ENCODE results near the gene CRYBA1.

The CRYBA1 gene

GRCh38 chr17:29293890-29294579 is 47.4 kb downstream of the CRYBA1 start, which contains the start of gene NUFIP2:
Gene NUFIP2 (minus strand): TSS chr17:29294148. CDS start chr17:29294059, 89 bp downstream.
- peak; percentile 94 for DNase-seq (ENCODE audit: low read depth, low spot score)
- H3K4me3 ChIP-seq (ENCODE audit: insufficient read length, low read depth): peak within 1 kb of the TSS; percentile 95
- peaks cover 27% of the 10 kb centered on the region for H3K36me3 ChIP-seq (ENCODE audit: insufficient read depth, insufficient read length, low read length)
- H3K9me3 ChIP-seq (ENCODE audit: insufficient read depth, low read length): no peaks in the 10 kb centered on the region
- peak within 1 kb of the TSS; percentile 99 for H3K9ac ChIP-seq (ENCODE audit: insufficient read length, low read depth)
- peaks cover 3% of the 10 kb centered on the region for H3K4me1 ChIP-seq (ENCODE audit: insufficient read depth, insufficient read length)
- TF ChIP-seq YY1 (IDR thresholded peaks at IDR 0.05; ENCODE audit: insufficient read depth, insufficient read length): no peak
- no peak for TF ChIP-seq ZNF274 (IDR thresholded peaks at IDR 0.05; ENCODE audit: low read depth, low read length)
- TF ChIP-seq SUZ12 (IDR thresholded peaks at IDR 0.05; ENCODE audit: extremely low read depth, insufficient read depth, insufficient read length): no peak
- H3K27me3 ChIP-seq (ENCODE audit: insufficient read depth, insufficient read length): no peaks in the 10 kb centered on the region

GRCh38 chr17:29294580-29294900 is 47.9 kb downstream of the CRYBA1 start:
- Histone ChIP-seq H3K4me3 (ENCODE audit: insufficient read length, low read depth) (peak overlapping the region; percentile 95), H3K36me3 (ENCODE audit: insufficient read depth, insufficient read length, low read length) (peaks cover 24% of the 10 kb centered on the region), H3K9me3 (ENCODE audit: insufficient read depth, low read length) (no peaks in the 10 kb centered on the region), H3K9ac (ENCODE audit: insufficient read length, low read depth) (peak overlapping the region; percentile 66), H3K4me1 (ENCODE audit: insufficient read depth, insufficient read length) (peaks cover 3% of the 10 kb centered on the region), H3K27me3 (ENCODE audit: insufficient read depth, insufficient read length) (no peaks in the 10 kb centered on the region)
- TF ChIP-seq ZNF274 (IDR thresholded peaks at IDR 0.05; ENCODE audit: low read depth, low read length): no peak
- no peak for DNase-seq (ENCODE audit: low read depth, low spot score)

- DNase-seq (ENCODE audit: low read depth, low spot score): no peak
- Histone ChIP-seq H3K9me3 (ENCODE audit: insufficient read depth, low read length) (no peaks in the 10 kb centered on the region), H3K4me1 (ENCODE audit: insufficient read depth, insufficient read length) (no peaks in the 10 kb centered on the region), H3K4me3 (ENCODE audit: insufficient read length, low read depth) (no peak overlapping the region), H3K27me3 (ENCODE audit: insufficient read depth, insufficient read length) (no peaks in the 10 kb centered on the region), H3K9ac (ENCODE audit: insufficient read length, low read depth) (no peak overlapping the region), H3K36me3 (ENCODE audit: insufficient read depth, insufficient read length, low read length) (peaks cover 15% of the 10 kb centered on the region)
- TF ChIP-seq ZNF274 (IDR thresholded peaks at IDR 0.05; ENCODE audit: low read depth, low read length) (no peak), YY1 (IDR thresholded peaks at IDR 0.05; ENCODE audit: insufficient read depth, insufficient read length) (no peak), SUZ12 (IDR thresholded peaks at IDR 0.05; ENCODE audit: extremely low read depth, insufficient read depth, insufficient read length) (no peak)
Measured at GRCh38 chr17:29295420-29295819, 48.8 kb downstream of the CRYBA1 start.

- Histone ChIP-seq H3K4me1 (ENCODE audit: insufficient read depth, insufficient read length) (no peaks in the 10 kb centered on the region), H3K36me3 (ENCODE audit: insufficient read depth, insufficient read length, low read length) (no peaks in the 10 kb centered on the region), H3K4me3 (ENCODE audit: insufficient read length, low read depth) (no peak overlapping the region), H3K9ac (ENCODE audit: insufficient read length, low read depth) (no peak overlapping the region), H3K27me3 (ENCODE audit: insufficient read depth, insufficient read length) (no peaks in the 10 kb centered on the region), H3K9me3 (ENCODE audit: insufficient read depth, low read length) (no peaks in the 10 kb centered on the region)
- DNase-seq (ENCODE audit: low read depth, low spot score): no peak
- TF ChIP-seq YY1 (IDR thresholded peaks at IDR 0.05; ENCODE audit: insufficient read depth, insufficient read length): no peak
- no peak for TF ChIP-seq SUZ12 (IDR thresholded peaks at IDR 0.05; ENCODE audit: extremely low read depth, insufficient read depth, insufficient read length)
- no peak for TF ChIP-seq ZNF274 (IDR thresholded peaks at IDR 0.05; ENCODE audit: low read depth, low read length)
Measured at GRCh38 chr17:29299031-29299430, 52.4 kb downstream of the CRYBA1 start.

- DNase-seq (ENCODE audit: low read depth, low spot score): no peak
- H3K9me3 ChIP-seq (ENCODE audit: insufficient read depth, low read length): no peaks in the 10 kb centered on the region
- no peak overlapping the region for H3K9ac ChIP-seq (ENCODE audit: insufficient read length, low read depth)
- no peaks in the 10 kb centered on the region for H3K36me3 ChIP-seq (ENCODE audit: insufficient read depth, insufficient read length, low read length)
- no peaks in the 10 kb centered on the region for H3K27me3 ChIP-seq (ENCODE audit: insufficient read depth, insufficient read length)
- H3K4me3 ChIP-seq (ENCODE audit: insufficient read length, low read depth): no peak overlapping the region
- no peaks in the 10 kb centered on the region for H3K4me1 ChIP-seq (ENCODE audit: insufficient read depth, insufficient read length)
- TF ChIP-seq YY1 (IDR thresholded peaks at IDR 0.05; ENCODE audit: insufficient read depth, insufficient read length): no peak
- TF ChIP-seq SUZ12 (IDR thresholded peaks at IDR 0.05; ENCODE audit: extremely low read depth, insufficient read depth, insufficient read length): no peak
- no peak for TF ChIP-seq ZNF274 (IDR thresholded peaks at IDR 0.05; ENCODE audit: low read depth, low read length)
Measured at GRCh38 chr17:29303386-29303785, 56.7 kb downstream of the CRYBA1 start.

All from NT2/D1 (cell line).